Measurements from ENCODE around the gene ADAMTS18. TPM values are rescaled to one million over a fixed set of nuclear protein-coding genes. Genes with fewer than 3 reads are reported as not detected.

The ADAMTS18 gene
- total and polyA plus RNA-seq, 9 of the 15 experiments (the other 6 are each of a cell fraction or from before 2014, with no cell fraction given): not detected

DNA sequence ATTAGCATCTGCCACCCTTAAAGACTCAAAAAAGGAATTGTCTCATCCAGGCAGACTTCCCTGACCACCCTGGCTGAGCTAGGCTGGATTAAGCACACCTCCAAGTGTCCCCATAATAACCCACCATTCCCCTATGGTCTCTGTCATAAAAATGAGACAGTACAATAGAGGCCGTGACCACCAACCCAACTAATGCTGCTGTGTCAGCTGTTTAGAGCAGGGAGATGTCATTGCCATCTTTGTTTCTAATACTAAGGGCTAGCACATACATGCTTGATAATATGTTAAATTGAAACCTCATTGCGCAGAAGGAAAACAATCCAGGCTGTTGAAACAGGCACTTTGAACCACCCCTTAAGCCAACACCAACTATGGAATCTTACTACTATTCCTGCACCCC lies 7.2 kb upstream of the ADAMTS18 start:
- no peak for ATAC-seq
- TF ChIP-seq, protein P1, sequence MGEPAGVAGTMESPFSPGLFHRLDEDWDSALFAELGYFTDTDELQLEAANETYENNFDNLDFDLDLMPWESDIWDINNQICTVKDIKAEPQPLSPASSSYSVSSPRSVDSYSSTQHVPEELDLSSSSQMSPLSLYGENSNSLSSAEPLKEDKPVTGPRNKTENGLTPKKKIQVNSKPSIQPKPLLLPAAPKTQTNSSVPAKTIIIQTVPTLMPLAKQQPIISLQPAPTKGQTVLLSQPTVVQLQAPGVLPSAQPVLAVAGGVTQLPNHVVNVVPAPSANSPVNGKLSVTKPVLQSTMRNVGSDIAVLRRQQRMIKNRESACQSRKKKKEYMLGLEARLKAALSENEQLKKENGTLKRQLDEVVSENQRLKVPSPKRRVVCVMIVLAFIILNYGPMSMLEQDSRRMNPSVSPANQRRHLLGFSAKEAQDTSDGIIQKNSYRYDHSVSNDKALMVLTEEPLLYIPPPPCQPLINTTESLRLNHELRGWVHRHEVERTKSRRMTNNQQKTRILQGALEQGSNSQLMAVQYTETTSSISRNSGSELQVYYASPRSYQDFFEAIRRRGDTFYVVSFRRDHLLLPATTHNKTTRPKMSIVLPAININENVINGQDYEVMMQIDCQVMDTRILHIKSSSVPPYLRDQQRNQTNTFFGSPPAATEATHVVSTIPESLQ (CRISPR knock-in tag; IDR thresholded peaks at IDR 0.05): no peak
- TF ChIP-seq EP400 (IDR thresholded peaks at IDR 0.05) (no peak), SAFB2 (IDR thresholded peaks at IDR 0.05; ENCODE audit: borderline replicate concordance, low read depth, low read length, severe bottlenecking) (no peak), GTF2A2 (tag; IDR thresholded peaks at IDR 0.05) (no peak), PCBP1 (IDR thresholded peaks at IDR 0.05; ENCODE audit: low read depth, low read length, poor library complexity, severe bottlenecking) (no peak), SRSF1 (IDR thresholded peaks at IDR 0.05; ENCODE audit: low read depth, low read length) (no peak), NCOR1 (IDR thresholded peaks at IDR 0.05) (no peak), ZNF324 (CRISPR knock-in tag; IDR thresholded peaks at IDR 0.05) (no peak), CBX3 (IDR thresholded peaks at IDR 0.05; ENCODE audit: borderline replicate concordance in 1 of 2, low read length in 2 of 2) (no peak), ZNF316 (IDR thresholded peaks at IDR 0.05) (0 out of 2 replicates have a peak, but pooled peaks have one; percentile 15), RBM39 (optimal IDR thresholded peaks at IDR 0.05; ENCODE audit: low read depth, low read length) (no peak), TBL1XR1 (IDR thresholded peaks at IDR 0.05; ENCODE audit: low read length in 2 of 2) (no peak), HDAC1 (IDR thresholded peaks at IDR 0.05) (no peak), CCAR2 (IDR thresholded peaks at IDR 0.05; ENCODE audit: low read depth, low read length) (no peak), KAT8 (IDR thresholded peaks at IDR 0.05; ENCODE audit: low read depth) (no peak), NR4A1 (CRISPR knock-in tag; IDR thresholded peaks at IDR 0.05) (no peak), NR4A1 (tag; IDR thresholded peaks at IDR 0.05) (no peak), MAFG (tag; conservative IDR thresholded peaks at IDR 0.05) (0 out of 2 replicates have a peak, but pooled peaks have one; percentile 16)
- TF ChIP-seq, protein P2, sequence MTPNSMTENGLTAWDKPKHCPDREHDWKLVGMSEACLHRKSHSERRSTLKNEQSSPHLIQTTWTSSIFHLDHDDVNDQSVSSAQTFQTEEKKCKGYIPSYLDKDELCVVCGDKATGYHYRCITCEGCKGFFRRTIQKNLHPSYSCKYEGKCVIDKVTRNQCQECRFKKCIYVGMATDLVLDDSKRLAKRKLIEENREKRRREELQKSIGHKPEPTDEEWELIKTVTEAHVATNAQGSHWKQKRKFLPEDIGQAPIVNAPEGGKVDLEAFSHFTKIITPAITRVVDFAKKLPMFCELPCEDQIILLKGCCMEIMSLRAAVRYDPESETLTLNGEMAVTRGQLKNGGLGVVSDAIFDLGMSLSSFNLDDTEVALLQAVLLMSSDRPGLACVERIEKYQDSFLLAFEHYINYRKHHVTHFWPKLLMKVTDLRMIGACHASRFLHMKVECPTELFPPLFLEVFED (CRISPR knock-in tag; conservative IDR thresholded peaks at IDR 0.05): no peak
- BruUV-seq (replicated peaks): no TSS peak
- DNase-seq (ENCODE audit: extremely low read depth in 1 of 4, low spot score in 3 of 4): no peak
- H3K4me2 ChIP-seq (ENCODE audit: insufficient read depth, low read length): no peak overlapping the region
- H3K9me1 ChIP-seq (ENCODE audit: control insufficient read depth, insufficient read depth, low read length): no peaks in the 10 kb centered on the region
- intact Hi-C loops (cut with micrococcal nuclease): no loop called here
- no peaks in the 10 kb centered on the region for H3K9me3 ChIP-seq (replicated peaks; ENCODE audit: control insufficient read depth, insufficient read depth, low read depth, low read length)
- 0% methylated on average over 1 of the region's 2 CpGs for WGBS (ENCODE audit: insufficient coverage, low coverage, missing lambda C conversion rate)
- H4K20me1 ChIP-seq (replicated peaks; ENCODE audit: control insufficient read depth, insufficient read depth, low read length): no peaks in the 10 kb centered on the region; the same call in 1 of the 2 replicates
- H3K79me2 ChIP-seq (ENCODE audit: control insufficient read depth, insufficient read depth, low read length): no peaks in the 10 kb centered on the region
- no peak overlapping the region for H3K27ac ChIP-seq (ENCODE audit: extremely low read depth, low read depth, low read length)
- in situ Hi-C loops (cut with MboI): no loop called here
- ChIA-PET CTCF (ENCODE audit: low intra/inter-chr PET ratio) (interaction anchor here (0.7 kb wide), 1 partner anchor 63 kb away, joined by 3 read pairs; no protein-coding TSS in a partner anchor), POLR2A (no interaction called here)
- H3K36me3 ChIP-seq (ENCODE audit: control insufficient read depth, insufficient read depth, low read length): no peaks in the 10 kb centered on the region
- no peak overlapping the region for H3K4me3 ChIP-seq
- H2AFZ ChIP-seq (ENCODE audit: low read depth, low read length): no peak overlapping the region
- FAIRE-seq: no peak
- no peaks in the 10 kb centered on the region for H3K4me1 ChIP-seq (replicated peaks in 1 of 2; ENCODE audit: control insufficient read depth in 2 of 2, insufficient read depth in 2 of 2, low read length in 2 of 2)
- H3K9ac ChIP-seq (ENCODE audit: insufficient read depth in 1 of 2, low read depth in 2 of 2, low read length in 2 of 2): no peak overlapping the region
- H3K27me3 ChIP-seq (ENCODE audit: control insufficient read depth in 2 of 2, insufficient read depth in 2 of 2, low read length in 2 of 2): no peaks in the 10 kb centered on the region
